CD4-positive, alpha-beta T cell treated with Interferon alpha-2 for 1 hour (primary cell): ENCODE results near the gene CDPF1.
"Not testable (repeated sequence)": the region's sequence is repeated elsewhere in the genome, so short reads cannot be mapped to it uniquely, and the experiment has no call there.

Experiments used
- DNase-seq, 2 donors: peaks; one replicate each; pipeline ENCODE4 v3.0.0-alpha.2; 2020 to 2022

The CDPF1 gene

GRCh38 chr22:46281866-46282678 is 32.0 kb upstream of the CDPF1 start:
- DNase-seq = no peak

- peak; percentile 65 to 71 for DNase-seq
Observed at GRCh38 chr22:46280999-46281623, 31.0 kb upstream of the CDPF1 start.

- DNase-seq = no peak
Observed at GRCh38 chr22:46280063-46280817, 30.1 kb upstream of the CDPF1 start.

- no peak for DNase-seq
Observed at GRCh38 chr22:46278656-46279645, 28.9 kb upstream of the CDPF1 start.

- DNase-seq = no peak
Observed at GRCh38 chr22:46276563-46276962, 26.5 kb upstream of the CDPF1 start.

- no peak for DNase-seq
Observed at GRCh38 chr22:46275455-46276122, 25.5 kb upstream of the CDPF1 start.

GRCh38 chr22:46274381-46274780 is 24.3 kb upstream of the CDPF1 start:
- no peak for DNase-seq

- DNase-seq = no peak
Observed at GRCh38 chr22:46273432-46274148, 23.5 kb upstream of the CDPF1 start.

GRCh38 chr22:46272762-46273431 is 22.8 kb upstream of the CDPF1 start:
- DNase-seq = no peak

GRCh38 chr22:46272196-46272595 is 22.1 kb upstream of the CDPF1 start:
- DNase-seq = no peak

- DNase-seq = no peak
Observed at GRCh38 chr22:46269564-46269963, 19.5 kb upstream of the CDPF1 start.

- peak; percentile 60 to 69 for DNase-seq
Observed at GRCh38 chr22:46267431-46268279, 17.6 kb upstream of the CDPF1 start, which contains the start of gene TTC38. Gene TTC38 (plus strand): TSS chr22:46268008. CDS start chr22:46268040, 32 bp downstream.

GRCh38 chr22:46265627-46266026 is 15.5 kb upstream of the CDPF1 start:
- not testable (repeated sequence) for DNase-seq

GRCh38 chr22:46264520-46264919 is 14.4 kb upstream of the CDPF1 start:
- not testable (repeated sequence) for DNase-seq

GRCh38 chr22:46263216-46263590 is 13.1 kb upstream of the CDPF1 start, which contains the start of gene PKDREJ:
Gene PKDREJ (minus strand): TSS chr22:46263343. CDS start chr22:46263322, 21 bp downstream.
- no peak for DNase-seq

- peak; percentile 44 to 63 for DNase-seq
Observed at GRCh38 chr22:46262449-46263215, 12.5 kb upstream of the CDPF1 start.

GRCh38 chr22:46260038-46260437 is 9.9 kb upstream of the CDPF1 start:
- DNase-seq = no peak

GRCh38 chr22:46259374-46259773 is 9.3 kb upstream of the CDPF1 start:
- DNase-seq = no peak
